HEK293 (cell line): ENCODE data around the gene SLC12A1.

Source experiments
- CTCF ChIA-PET: fragments of 350-600 bp; formaldehyde crosslinking; extraction: SDS; loops from one replicate; lab custom pipeline; 2021; ENCODE audit warnings: antibody characterized with exemption; lab: Yijun Ruan, JAX
- POLR2A ChIA-PET: fragments of 300-600 bp; formaldehyde crosslinking; extraction: SDS; loops from one replicate; lab custom pipeline; 2020; ENCODE audit warnings: antibody characterized with exemption, inconsistent platforms; lab: Yijun Ruan, JAX
- H3K27ac ChIP-seq: fragments of 200-500 bp; sonication (Bioruptor generic); 2 replicates; pipeline ENCODE4 v1.5.1; 2014; ENCODE audit warnings: low read depth, low read length, control low read depth, inconsistent platforms; ENCODE audit errors: extremely low read depth
- H3K36me3 ChIP-seq, 2 experiments: fragments of 200-500 bp in 1 of 2; sonication (Bioruptor generic) in 1 of 2; 1 replicate in 1 of 2; 2 replicates in 1 of 2; pipeline ENCODE4 v1.5.1; 2014 to 2017; ENCODE audit warnings: inconsistent platforms in 2 of 2, low read length in 2 of 2; ENCODE audit not compliant: control insufficient read depth in 2 of 2, insufficient read depth in 1 of 2
- H3K4me1 ChIP-seq: fragments of 200-500 bp; sonication (Bioruptor generic); 2 replicates; pipeline ENCODE4 v1.5.1; 2014; ENCODE audit warnings: mild to moderate bottlenecking, low read length, inconsistent platforms; ENCODE audit not compliant: control insufficient read depth, insufficient read depth
- H3K4me3 ChIP-seq: 2 replicates; pipeline ENCODE4 v1.5.1; 2011; ENCODE audit warnings: low read depth, mild to moderate bottlenecking, control low read depth, low read length, moderate library complexity
- H3K9me3 ChIP-seq: fragments of 200-500 bp; sonication (Bioruptor generic); 2 replicates; pipeline ENCODE4 v1.5.1; 2014; ENCODE audit warnings: low read depth, low read length, inconsistent platforms; ENCODE audit not compliant: control insufficient read depth, insufficient read depth
- GLIS1 ChIP-seq: fragments of 450-650 bp; formaldehyde crosslinking; IDR thresholded peaks from 2 replicates; pipeline ENCODE4 v1.5.1; 2016; ENCODE audit warnings: missing biosample characterization, missing genetic modification characterization
- HOXA7 ChIP-seq: sonication (generic); formaldehyde crosslinking; IDR thresholded peaks from 2 replicates; pipeline ENCODE4 v1.8.1; 2022; ENCODE audit warnings: missing genetic modification reagents, borderline replicate concordance
- IKZF3 ChIP-seq: fragments of 450-650 bp; IDR thresholded peaks from 2 replicates; pipeline ENCODE4 v1.5.0; 2018; ENCODE audit warnings: missing biosample characterization, mild to moderate bottlenecking, missing genetic modification characterization, moderate library complexity
- INSM2 ChIP-seq: fragments of 450-650 bp; formaldehyde crosslinking; IDR thresholded peaks from 2 replicates; pipeline ENCODE4 v1.5.1; 2016; ENCODE audit warnings: missing biosample characterization, missing genetic modification characterization
- KLF17 ChIP-seq: fragments of 450-650 bp; formaldehyde crosslinking; IDR thresholded peaks from 2 replicates; pipeline ENCODE4 v1.5.1; 2016; ENCODE audit warnings: missing biosample characterization, missing genetic modification characterization
- KLF7 ChIP-seq: fragments of 450-650 bp; formaldehyde crosslinking; IDR thresholded peaks from 2 replicates; pipeline ENCODE4 v1.5.1; 2016; ENCODE audit warnings: missing biosample characterization, missing genetic modification characterization, borderline replicate concordance
- KLF9 ChIP-seq: fragments of 450-650 bp; formaldehyde crosslinking; IDR thresholded peaks from 2 replicates; pipeline ENCODE4 v1.5.1; 2016; ENCODE audit warnings: missing biosample characterization, missing genetic modification characterization, low read depth
- PATZ1 ChIP-seq: fragments of 450-650 bp; formaldehyde crosslinking; IDR thresholded peaks from 2 replicates; pipeline ENCODE4 v1.5.1; 2016; ENCODE audit warnings: missing biosample characterization, missing genetic modification characterization
- PRDM10 ChIP-seq: fragments of 450-650 bp; formaldehyde crosslinking; IDR thresholded peaks from 2 replicates; pipeline ENCODE4 v1.5.1; 2016; ENCODE audit warnings: missing biosample characterization, missing genetic modification characterization
- TSHZ1 ChIP-seq: fragments of 450-650 bp; formaldehyde crosslinking; IDR thresholded peaks from 2 replicates; pipeline ENCODE4 v1.5.1; 2016; ENCODE audit warnings: missing biosample characterization, missing genetic modification characterization, borderline replicate concordance
- ZBTB6 ChIP-seq: fragments of 450-650 bp; formaldehyde crosslinking; IDR thresholded peaks from 2 replicates; pipeline ENCODE4 v1.5.1; 2017; ENCODE audit warnings: missing biosample characterization, missing genetic modification characterization
- ZEB2 ChIP-seq: fragments of 450-650 bp; formaldehyde crosslinking; IDR thresholded peaks from 2 replicates; pipeline ENCODE4 v1.5.1; 2016; ENCODE audit warnings: missing biosample characterization, missing genetic modification characterization
- ZFHX2 ChIP-seq: fragments of 450-650 bp; formaldehyde crosslinking; conservative IDR thresholded peaks from 2 replicates; pipeline ENCODE4 v1.5.1; 2016; ENCODE audit warnings: missing biosample characterization, missing genetic modification characterization
- ZFP37 ChIP-seq: fragments of 450-650 bp; formaldehyde crosslinking; IDR thresholded peaks from 2 replicates; pipeline ENCODE4 v1.5.1; 2016; ENCODE audit warnings: missing biosample characterization, missing genetic modification characterization
- ZNF214 ChIP-seq: fragments of 450-650 bp; formaldehyde crosslinking; IDR thresholded peaks from 2 replicates; pipeline ENCODE4 v1.5.1; 2017; ENCODE audit warnings: missing biosample characterization, mild to moderate bottlenecking, missing genetic modification characterization, borderline replicate concordance
- ZNF223 ChIP-seq: fragments of 450-650 bp; formaldehyde crosslinking; IDR thresholded peaks from 2 replicates; pipeline ENCODE4 v1.5.1; 2016; ENCODE audit warnings: missing biosample characterization, missing genetic modification characterization
- ZNF626 ChIP-seq: fragments of 450-650 bp; sonication (Bioruptor Pico); formaldehyde crosslinking; IDR thresholded peaks from 2 replicates; pipeline ENCODE4 v1.5.1; 2018; ENCODE audit warnings: missing biosample characterization, missing genetic modification characterization, inconsistent platforms
- ZNF791 ChIP-seq: fragments of 450-650 bp; formaldehyde crosslinking; IDR thresholded peaks from 2 replicates; pipeline ENCODE4 v1.5.1; 2016; ENCODE audit warnings: missing biosample characterization, missing genetic modification characterization

SLC12A1 gene

GRCh38 chr15:48331796-48332641, 125.9 kb downstream of the SLC12A1 start:
- peak overlapping the region; percentile 90 for H3K4me3 ChIP-seq
- peaks cover 3% of the 10 kb centered on the region for H3K4me1 ChIP-seq
- no peaks in the 10 kb centered on the region for H3K9me3 ChIP-seq
- H3K27ac ChIP-seq: peak overlapping the region; percentile 98
- ChIA-PET CTCF (interaction anchor here (0.6 to 1.3 kb wide), 2 partner anchors 20 to 396 kb away, joined by 3 read pairs; no protein-coding TSS in a partner anchor), POLR2A (interaction anchor here (0.6 to 1.0 kb wide), 6 partner anchors 212 to 1813 kb away, joined by 3 to 10 read pairs (median 4); partner anchors contain the start of gene CEP152)
- peaks cover 14 to 23% of the 10 kb centered on the region in 2 experiments; a peak in 2 of 3 replicates for H3K36me3 ChIP-seq
- TF ChIP-seq ZFHX2 (tag by site-specific recombination): 0 out of 2 replicates have a peak, but pooled peaks have one; percentile 22
- TF ChIP-seq ZEB2 (tag by site-specific recombination): peak; percentile 57; the same call in 1 of the 2 replicates
- TF ChIP-seq KLF17 (tag by site-specific recombination): peak; percentile 41; the same call in 1 of the 2 replicates
- TF ChIP-seq KLF9: peak; percentile 77
- peak; percentile 87; the same call in 1 of the 2 replicates for TF ChIP-seq KLF7 (tag by site-specific recombination)
- no peak for TF ChIP-seq ZNF214 (tag by site-specific recombination)
- TF ChIP-seq ZFP37 (tag by site-specific recombination): 0 out of 2 replicates have a peak, but pooled peaks have one; percentile 34
- TF ChIP-seq ZNF791: no peak
- TF ChIP-seq ZNF223 (tag by site-specific recombination): no peak
- no peak for TF ChIP-seq INSM2
- no peak for TF ChIP-seq HOXA7 (CRISPR knock-in tag)
- no peak for TF ChIP-seq IKZF3
- TF ChIP-seq TSHZ1: 0 out of 2 replicates have a peak, but pooled peaks have one; percentile 14
- peak; percentile 34; the same call in 1 of the 2 replicates for TF ChIP-seq GLIS1 (tag by site-specific recombination)
- TF ChIP-seq ZBTB6 (tag by site-specific recombination): no peak
- TF ChIP-seq PRDM10: peak; percentile 99
- peak; percentile 56 for TF ChIP-seq PATZ1
- no peak for TF ChIP-seq ZNF626 (tag by site-specific recombination)
